ENCODE results near the gene ZHX3. TPM values are rescaled to one million over a fixed set of nuclear protein-coding genes. Genes with fewer than 3 reads are reported as not detected.

Gene ZHX3
- total RNA-seq, 4 donors from 2014 or later, result 89.3 to 173 (median 156) TPM

DNA sequence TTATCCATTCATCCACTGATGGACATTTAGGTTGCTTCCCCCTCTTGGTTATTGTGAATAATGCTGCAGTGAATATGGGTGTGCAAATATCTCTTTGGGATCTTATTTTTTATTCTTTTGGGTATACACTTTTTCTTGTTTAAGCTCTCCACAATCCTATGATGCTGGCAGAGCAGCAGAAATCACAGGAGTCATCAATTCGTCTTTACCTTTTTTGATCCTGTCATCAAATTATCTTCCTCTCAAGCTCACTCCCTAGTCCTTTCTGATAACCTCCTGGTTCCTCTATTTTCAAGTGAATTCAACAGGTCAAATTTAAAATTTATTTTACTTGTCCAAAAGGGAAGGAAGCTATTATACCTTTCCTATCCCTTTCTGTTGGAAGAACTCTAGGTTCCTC lies 91.1 kb downstream of the ZHX3 start:
- Histone ChIP-seq H3K4me1 (peaks cover 34 to 56% (median 52%) of the 10 kb centered on the region in 4 donors), H3K9me3 (no peaks in the 10 kb centered on the region), H3K27ac (replicated peaks in 1 of 4) (no peak overlapping the region), H3K4me3 (no peak overlapping the region), H3K27me3 (no peaks in the 10 kb centered on the region), H3K36me3 (no peaks in the 10 kb centered on the region)
- DNase-seq (ENCODE audit: extremely low spot score), result no peak
- WGBS, result 94% methylated on average over 1 of the region's 1 CpG
- TF ChIP-seq POLR2A (IDR thresholded peaks at IDR 0.05; ENCODE audit: low read depth) (no peak), POLR2AphosphoS5 (IDR thresholded peaks at IDR 0.05) (no peak), EP300 (IDR thresholded peaks at IDR 0.05) (no peak)
- TF ChIP-seq, protein P1, sequence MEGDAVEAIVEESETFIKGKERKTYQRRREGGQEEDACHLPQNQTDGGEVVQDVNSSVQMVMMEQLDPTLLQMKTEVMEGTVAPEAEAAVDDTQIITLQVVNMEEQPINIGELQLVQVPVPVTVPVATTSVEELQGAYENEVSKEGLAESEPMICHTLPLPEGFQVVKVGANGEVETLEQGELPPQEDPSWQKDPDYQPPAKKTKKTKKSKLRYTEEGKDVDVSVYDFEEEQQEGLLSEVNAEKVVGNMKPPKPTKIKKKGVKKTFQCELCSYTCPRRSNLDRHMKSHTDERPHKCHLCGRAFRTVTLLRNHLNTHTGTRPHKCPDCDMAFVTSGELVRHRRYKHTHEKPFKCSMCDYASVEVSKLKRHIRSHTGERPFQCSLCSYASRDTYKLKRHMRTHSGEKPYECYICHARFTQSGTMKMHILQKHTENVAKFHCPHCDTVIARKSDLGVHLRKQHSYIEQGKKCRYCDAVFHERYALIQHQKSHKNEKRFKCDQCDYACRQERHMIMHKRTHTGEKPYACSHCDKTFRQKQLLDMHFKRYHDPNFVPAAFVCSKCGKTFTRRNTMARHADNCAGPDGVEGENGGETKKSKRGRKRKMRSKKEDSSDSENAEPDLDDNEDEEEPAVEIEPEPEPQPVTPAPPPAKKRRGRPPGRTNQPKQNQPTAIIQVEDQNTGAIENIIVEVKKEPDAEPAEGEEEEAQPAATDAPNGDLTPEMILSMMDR (IDR thresholded peaks at IDR 0.05), result no peak
- intact Hi-C loops (cut with DNase I), result no loop called here

DNA sequence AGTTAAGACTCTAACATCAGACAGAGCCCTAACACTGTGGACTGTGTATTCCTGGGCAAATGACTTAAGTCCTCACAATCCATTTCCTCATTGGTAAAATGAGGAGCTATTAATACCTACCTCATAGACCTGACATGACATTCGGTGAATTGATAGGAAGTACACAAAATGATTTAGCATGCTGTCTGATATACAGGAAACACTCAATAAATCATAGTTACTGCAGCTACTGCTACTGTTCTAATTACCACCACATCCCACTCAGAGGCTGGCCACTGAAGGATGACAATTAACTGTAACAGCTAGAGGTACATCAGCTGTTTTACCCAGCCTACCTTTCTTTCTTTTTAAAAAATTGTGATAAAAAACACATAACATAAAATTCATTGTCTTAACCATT lies 92.4 kb downstream of the ZHX3 start:
- Histone ChIP-seq H3K4me1 (peaks cover 36 to 62% (median 56%) of the 10 kb centered on the region in 4 donors), H3K36me3 (no peaks in the 10 kb centered on the region), H3K4me3 (no peak overlapping the region), H3K27ac (replicated peaks in 1 of 4) (no peak overlapping the region), H3K9me3 (no peaks in the 10 kb centered on the region), H3K27me3 (no peaks in the 10 kb centered on the region)
- DNase-seq (ENCODE audit: extremely low spot score), result no peak
- TF ChIP-seq, protein P1 (IDR thresholded peaks at IDR 0.05), result no peak
- TF ChIP-seq POLR2AphosphoS5 (IDR thresholded peaks at IDR 0.05), result no peak
- TF ChIP-seq EP300 (IDR thresholded peaks at IDR 0.05), result no peak
- TF ChIP-seq POLR2A (IDR thresholded peaks at IDR 0.05; ENCODE audit: low read depth), result no peak
- WGBS, result 71% methylated on average over 1 of the region's 1 CpG
- intact Hi-C loops (cut with DNase I), result no loop called here

DNA sequence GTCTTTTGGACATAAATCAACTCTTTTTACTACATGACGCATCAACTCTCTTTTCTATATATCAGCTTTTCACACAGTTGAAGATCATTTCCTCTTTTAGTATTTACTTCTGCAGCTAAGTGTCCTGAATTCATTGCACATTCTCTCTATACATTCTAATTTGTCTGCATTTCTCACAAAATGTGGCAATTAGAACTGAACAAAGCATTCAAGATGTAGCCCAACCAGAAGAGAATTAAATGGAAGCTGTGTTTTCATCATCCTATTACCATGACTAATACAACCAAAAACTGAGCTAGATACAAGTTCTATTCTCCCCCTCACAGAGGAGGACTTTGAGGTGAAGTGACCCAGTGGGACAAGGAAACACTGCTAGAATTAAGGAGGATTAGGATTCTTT lies 93.2 kb downstream of the ZHX3 start:
- Histone ChIP-seq H3K4me1 (peaks cover 28 to 68% (median 53%) of the 10 kb centered on the region in 4 donors), H3K27me3 (no peaks in the 10 kb centered on the region), H3K27ac (replicated peaks in 1 of 4) (no peak overlapping the region), H3K9me3 (no peaks in the 10 kb centered on the region), H3K4me3 (no peak overlapping the region), H3K36me3 (no peaks in the 10 kb centered on the region)
- intact Hi-C loops (cut with DNase I), result no loop called here
- DNase-seq (ENCODE audit: extremely low spot score), result no peak
- 89% methylated on average over 1 of the region's 1 CpG for WGBS
- TF ChIP-seq POLR2AphosphoS5 (IDR thresholded peaks at IDR 0.05) (no peak), EP300 (IDR thresholded peaks at IDR 0.05) (no peak), POLR2A (IDR thresholded peaks at IDR 0.05; ENCODE audit: low read depth) (no peak)
- TF ChIP-seq, protein P1 (IDR thresholded peaks at IDR 0.05), result no peak

DNA sequence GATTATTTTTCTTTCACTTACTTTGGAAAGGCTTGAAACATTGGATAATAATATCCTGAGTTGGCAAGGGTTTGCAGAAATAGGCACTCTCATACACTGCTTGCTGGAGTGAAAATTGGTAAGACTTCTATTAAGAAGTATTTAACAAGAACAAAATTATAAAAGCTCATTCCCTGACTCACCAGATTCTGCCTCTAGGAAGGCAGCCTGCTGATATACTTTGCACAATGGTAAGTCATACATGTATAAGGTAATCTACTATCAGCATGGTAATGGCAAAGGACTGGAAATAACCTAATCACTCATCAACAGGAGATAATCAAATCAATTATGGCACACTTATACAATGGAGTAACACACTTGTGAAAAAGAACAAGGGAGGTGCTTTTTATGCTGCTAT lies 94.4 kb downstream of the ZHX3 start:
- H3K27me3 ChIP-seq, result no peaks in the 10 kb centered on the region
- peaks cover 20 to 71% (median 54%) of the 10 kb centered on the region in 4 donors for H3K4me1 ChIP-seq
- H3K4me3 ChIP-seq, result no peak overlapping the region
- no peaks in the 10 kb centered on the region for H3K9me3 ChIP-seq
- TF ChIP-seq, protein P1 (IDR thresholded peaks at IDR 0.05), result no peak
- no peak for TF ChIP-seq POLR2A (IDR thresholded peaks at IDR 0.05; ENCODE audit: low read depth)
- TF ChIP-seq POLR2AphosphoS5 (IDR thresholded peaks at IDR 0.05), result no peak
- no peak for TF ChIP-seq EP300 (IDR thresholded peaks at IDR 0.05)
- H3K36me3 ChIP-seq, result no peaks in the 10 kb centered on the region
- no peak for DNase-seq (ENCODE audit: extremely low spot score)
- intact Hi-C loops (cut with DNase I), result no loop called here
- H3K27ac ChIP-seq (replicated peaks in 1 of 4), result peak overlapping the region; percentile 76 to 83 (median 78)

DNA sequence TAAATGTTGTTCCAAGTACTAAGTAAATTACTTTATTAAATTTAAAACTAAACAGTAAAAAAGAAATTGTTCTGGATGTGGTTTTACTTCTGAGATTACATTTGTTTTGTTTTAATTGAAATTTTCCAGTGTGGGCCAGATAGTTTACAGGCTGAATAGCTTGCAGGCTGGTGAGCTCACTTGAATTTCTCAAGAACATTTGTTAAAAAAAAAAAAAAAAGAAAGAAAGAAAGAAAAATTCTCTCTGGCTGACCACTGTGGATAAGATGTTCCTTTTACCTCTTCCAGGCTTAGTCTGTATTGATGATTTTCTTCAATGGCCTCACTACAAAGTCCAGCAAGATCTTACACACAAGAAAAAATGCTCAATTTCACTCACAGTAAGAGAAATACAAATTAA lies 94.8 kb downstream of the ZHX3 start:
- TF ChIP-seq, protein P1 (IDR thresholded peaks at IDR 0.05), result no peak
- TF ChIP-seq EP300 (IDR thresholded peaks at IDR 0.05), result no peak
- TF ChIP-seq POLR2A (IDR thresholded peaks at IDR 0.05; ENCODE audit: low read depth), result no peak
- no peak for TF ChIP-seq POLR2AphosphoS5 (IDR thresholded peaks at IDR 0.05)
- Histone ChIP-seq H3K9me3 (no peaks in the 10 kb centered on the region), H3K36me3 (no peaks in the 10 kb centered on the region), H3K4me3 (no peak overlapping the region), H3K27ac (replicated peaks in 1 of 4) (peak overlapping the region; percentile 76 to 83 (median 78)), H3K27me3 (no peaks in the 10 kb centered on the region), H3K4me1 (peaks cover 20 to 75% (median 57%) of the 10 kb centered on the region in 4 donors)
- DNase-seq (ENCODE audit: extremely low spot score), result no peak
- intact Hi-C loops (cut with DNase I), result no loop called here

Data from esophagus muscularis mucosa (tissue), 4 donors.